Left forelimb (tissue), 1 donor: ENCODE data around the gene AJAP1.

Experiments
- DNase-seq: peaks from one replicate; pipeline ENCODE4 v3.0.0-alpha.2; 2018; ENCODE audit warnings: low spot score

Gene AJAP1

GRCh38 chr1:4631321-4631720, 23.1 kb upstream of the AJAP1 start:
- no peak for DNase-seq

GRCh38 chr1:4633346-4633745, 21.1 kb upstream of the AJAP1 start:
- no peak for DNase-seq

DNA sequence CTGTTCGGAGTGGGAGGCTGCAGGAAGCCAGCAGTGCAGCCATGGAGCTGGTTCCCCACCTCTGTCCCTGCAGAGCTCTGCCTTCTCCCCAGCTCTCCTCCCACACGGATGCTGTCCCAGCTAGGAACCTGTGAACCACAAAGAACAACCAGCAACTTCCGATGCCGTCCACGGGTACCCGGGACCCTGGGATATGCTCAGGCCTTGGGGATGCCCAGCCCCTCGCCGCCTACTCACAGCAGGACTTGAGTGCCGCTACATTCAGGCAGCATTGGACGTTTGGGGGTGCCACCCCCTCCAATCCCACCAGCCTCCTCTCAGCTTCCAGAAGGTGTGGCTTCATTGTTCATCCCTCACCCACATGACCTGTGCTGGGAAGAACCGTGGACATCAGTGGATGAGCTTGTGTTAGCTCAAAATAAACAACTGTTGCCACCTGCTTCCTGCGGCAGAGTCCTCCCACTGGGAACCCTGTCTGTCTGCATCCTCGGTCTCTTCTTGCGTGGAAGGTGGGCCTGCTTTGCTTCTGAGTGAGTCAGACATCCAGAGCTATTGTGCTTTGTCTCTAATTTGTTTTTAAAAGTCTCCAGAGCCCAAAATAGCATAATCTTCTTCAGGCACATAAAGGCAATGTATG, 20.1 kb upstream of the AJAP1 start:
- DNase-seq = no peak

GRCh38 chr1:4634793-4635406, 19.5 kb upstream of the AJAP1 start:
- DNase-seq = no peak

- no peak for DNase-seq
Measured at GRCh38 chr1:4636186-4636585, 18.2 kb upstream of the AJAP1 start.

GRCh38 chr1:4636644-4637380, 17.6 kb upstream of the AJAP1 start:
- DNase-seq = no peak

DNA sequence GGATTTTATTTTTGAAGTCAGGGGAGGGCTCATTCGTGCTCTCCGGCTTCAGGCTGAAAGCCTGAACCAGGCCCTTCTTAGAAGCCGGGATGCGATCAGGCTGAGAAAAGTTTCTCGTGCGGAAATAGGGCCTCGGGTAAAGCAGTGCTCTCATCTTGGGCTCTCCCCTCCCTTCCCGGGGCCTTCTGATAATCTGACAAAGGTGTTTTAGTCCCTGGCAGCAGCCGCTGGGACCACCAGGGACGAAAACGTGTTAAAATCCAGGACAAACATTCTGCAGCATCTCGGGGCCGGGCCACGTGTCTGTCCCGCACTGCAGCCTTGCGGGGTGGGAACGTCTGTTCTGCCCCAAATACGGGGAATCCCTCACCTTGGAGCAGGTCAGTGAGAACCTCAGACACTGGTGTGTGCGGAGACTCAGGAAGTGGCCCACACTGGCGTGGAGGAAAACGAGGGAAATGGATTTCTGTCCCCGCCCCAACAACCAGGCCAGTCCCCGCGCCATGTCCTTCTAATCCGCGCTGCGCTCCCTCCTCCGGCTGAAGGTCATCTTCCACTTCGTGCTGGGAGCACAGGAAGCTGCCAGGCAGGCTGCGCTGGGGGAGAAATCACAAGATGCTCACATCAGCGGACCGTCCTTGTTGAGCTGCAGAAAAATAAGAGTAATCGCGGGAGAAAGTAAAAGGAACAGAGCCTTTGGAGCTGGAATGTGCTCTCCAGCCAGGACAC, 16.6 kb upstream of the AJAP1 start:
- DNase-seq = no peak

GRCh38 chr1:4638345-4638729, 16.1 kb upstream of the AJAP1 start:
- DNase-seq = no peak

- DNase-seq = no peak
Measured at GRCh38 chr1:4640931-4641330, 13.5 kb upstream of the AJAP1 start.

- DNase-seq = no peak
Measured at GRCh38 chr1:4647391-4647790, 7.0 kb upstream of the AJAP1 start.

- DNase-seq = no peak
Measured at GRCh38 chr1:4648657-4649056, 5.8 kb upstream of the AJAP1 start.

DNA sequence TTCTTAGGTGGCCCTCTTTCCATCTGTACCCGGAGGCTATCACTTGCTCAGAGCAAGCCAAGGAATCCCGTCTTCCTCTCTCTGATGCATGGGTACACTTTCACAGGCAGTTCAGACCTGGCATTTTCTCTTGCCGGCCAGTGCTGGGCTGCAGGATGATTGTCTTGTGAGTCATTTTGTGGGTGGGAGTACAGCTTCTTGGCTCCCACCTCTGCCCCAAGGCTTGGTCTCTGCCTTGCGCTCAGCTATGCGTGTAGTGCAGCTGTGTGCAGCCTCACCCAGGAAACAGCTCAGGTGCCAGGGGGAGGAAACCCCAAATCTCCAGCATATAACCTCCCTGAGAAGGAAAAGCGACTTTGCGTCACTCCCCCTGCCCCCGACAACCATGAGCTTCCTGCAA, 3.9 kb upstream of the AJAP1 start:
- DNase-seq = no peak

DNA sequence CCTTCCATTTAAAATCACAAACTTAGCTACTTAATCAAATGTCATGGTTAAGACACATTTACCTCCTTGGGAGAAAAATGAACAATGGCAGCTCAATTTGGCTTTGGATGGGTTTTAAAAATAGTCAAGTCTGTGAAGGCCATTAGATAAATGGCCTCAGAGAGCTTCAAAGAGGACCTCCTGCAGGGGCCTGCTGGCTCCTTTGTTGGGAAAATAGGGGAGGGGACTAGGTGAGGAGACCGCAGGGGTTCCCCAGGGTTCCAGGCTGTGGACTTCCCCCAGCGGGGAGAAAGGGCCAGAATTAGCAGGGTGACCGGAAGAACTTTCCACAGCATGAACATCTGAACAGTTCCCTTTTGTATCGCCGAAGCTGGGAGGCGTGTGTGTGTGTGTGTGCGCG, 3.4 kb upstream of the AJAP1 start:
- no peak for DNase-seq

GRCh38 chr1:4652631-4653327, 1.6 kb upstream of the AJAP1 start:
- DNase-seq = peak; percentile 78

DNA sequence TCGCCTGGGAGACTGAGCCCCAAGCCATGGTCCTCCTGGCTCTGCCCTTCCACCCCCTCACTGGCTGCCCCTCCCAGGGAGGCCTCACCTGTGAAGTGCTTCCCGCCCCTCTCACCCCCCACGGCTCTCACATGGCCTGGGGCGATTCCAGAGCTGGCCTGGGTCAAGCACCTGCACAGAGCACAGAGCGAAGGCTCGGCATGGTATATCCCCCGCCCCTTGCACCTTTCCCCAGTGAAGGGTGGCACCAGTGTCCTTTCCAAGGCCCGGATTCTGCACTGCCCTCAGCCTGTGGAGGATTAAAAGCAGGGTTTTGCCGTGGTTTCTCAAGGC, 1.1 kb upstream of the AJAP1 start:
- no peak for DNase-seq

DNA sequence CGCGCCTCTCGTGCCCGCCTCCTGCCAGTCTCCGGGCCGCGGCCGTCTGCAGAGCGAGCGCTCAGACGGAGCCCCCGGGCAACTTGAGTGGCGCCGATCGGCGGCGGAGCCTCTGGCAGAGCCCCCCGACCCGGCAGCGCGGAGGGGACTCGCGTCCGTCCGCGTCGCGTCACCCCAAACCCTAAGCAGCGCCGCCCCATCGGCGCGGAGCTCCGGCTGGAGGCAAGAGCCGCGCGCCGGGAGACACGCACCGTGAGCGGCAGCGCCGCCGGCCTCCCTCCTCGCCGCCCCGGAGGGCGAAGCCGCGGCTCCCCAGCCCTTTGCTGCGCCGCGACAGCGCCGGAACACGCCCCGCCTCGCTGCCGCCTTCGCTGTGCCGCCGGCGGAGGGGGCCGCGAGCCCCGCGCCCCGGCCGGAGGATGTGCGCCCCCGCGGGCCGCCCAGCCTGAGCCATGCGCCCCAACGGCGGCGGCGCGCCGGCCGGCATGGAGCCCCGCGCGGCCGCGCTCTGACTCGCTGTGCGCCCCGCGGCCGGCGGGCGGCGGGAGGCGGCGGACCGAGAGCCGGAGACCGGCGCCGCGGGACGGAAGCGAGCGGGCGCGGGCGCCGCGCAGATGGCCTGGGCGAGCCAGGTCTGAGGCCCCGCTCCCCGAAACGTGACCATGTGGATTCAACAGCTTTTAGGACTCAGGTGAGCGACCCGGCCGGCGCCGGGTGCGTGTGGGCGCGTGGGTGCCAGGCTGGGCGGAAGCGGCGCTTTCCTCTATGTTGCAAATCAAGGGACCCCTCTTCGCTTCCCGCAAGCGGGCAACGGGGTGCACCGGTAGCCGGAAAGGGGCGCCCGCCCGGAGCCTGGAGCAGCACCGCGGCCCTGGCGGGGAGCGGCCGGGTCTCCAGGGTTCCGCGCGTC, 610 bp downstream of the AJAP1 start:
- DNase-seq = no peak

DNA sequence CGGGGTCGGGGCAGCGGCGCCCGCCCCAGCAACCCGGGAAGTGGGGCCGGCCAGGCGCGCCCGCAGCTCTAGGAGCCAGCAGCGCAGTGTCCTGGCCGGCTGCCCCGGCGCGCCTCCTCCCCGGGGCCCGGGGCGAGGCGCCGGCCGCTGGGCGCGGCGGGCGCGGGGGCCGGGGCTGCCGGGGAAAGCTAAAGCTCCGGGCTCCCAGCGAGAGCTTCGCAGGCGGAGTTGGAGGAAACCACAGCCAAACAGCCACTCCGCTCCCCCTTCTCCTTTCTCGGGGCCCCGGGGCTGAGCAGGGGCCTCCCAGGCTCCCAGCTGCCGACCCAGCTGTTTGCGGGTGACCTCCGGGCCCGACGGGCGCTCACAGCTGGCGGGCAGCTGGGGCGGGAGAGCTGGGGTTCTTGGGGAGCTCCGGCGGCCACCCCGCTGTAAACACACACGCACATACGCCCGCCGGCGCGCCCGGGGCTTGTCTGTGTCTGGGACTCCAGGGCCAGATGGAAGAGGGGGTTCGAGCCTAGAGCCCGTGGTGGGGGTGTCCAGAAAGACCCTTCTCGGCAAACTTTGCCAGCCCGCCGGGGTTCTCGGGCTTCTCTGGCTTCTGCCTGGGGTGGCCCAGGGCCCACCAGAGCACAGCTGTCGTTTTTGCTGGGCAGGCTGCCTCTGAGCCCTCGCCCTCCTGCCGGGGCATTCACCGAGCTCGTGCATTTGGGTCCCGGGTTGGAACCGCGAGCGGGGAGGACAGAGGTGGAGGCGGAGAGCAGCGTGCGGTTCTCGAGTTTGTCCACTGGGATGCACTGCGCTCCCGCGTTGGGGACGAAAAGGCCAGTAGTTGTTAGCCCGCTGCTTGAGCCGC, 1.5 kb downstream of the AJAP1 start:
- DNase-seq = peak; percentile 76

GRCh38 chr1:4656533-4657140, 2.2 kb downstream of the AJAP1 start:
- no peak for DNase-seq

GRCh38 chr1:4657244-4657789, 2.9 kb downstream of the AJAP1 start:
- no peak for DNase-seq
